ENCODE results near the gene GLI3. TPM values are rescaled to one million over a fixed set of nuclear protein-coding genes. Genes with fewer than 3 reads are reported as not detected.

Gene GLI3
- polyA plus RNA-seq, 2 of the 4 experiments (the other 2 are of a cell fraction) = 0.09 TPM; not detected in 1

GRCh38 chr7:42128703-42129102, 108.3 kb downstream of the GLI3 start:
- DNase-seq (ENCODE audit: low read depth in 1 of 2, low spot score in 1 of 2) (peak in 1 of 2 experiments; percentile 9), FAIRE-seq (no peak), ATAC-seq (no peak)
- Histone ChIP-seq H3K4me3 (no peak overlapping the region), H3K4me1 (no peaks in the 10 kb centered on the region), H3K27ac (no peak overlapping the region), H3K4me2 (no peak overlapping the region), H3K9me3 (peaks cover 6% of the 10 kb centered on the region; the same call in 1 of the 3 replicates)
- 48% methylated on average over 2 of the region's 2 CpGs for WGBS (ENCODE audit: missing lambda C conversion rate)
- CTCF ChIA-PET = interaction anchor here (1.2 to 1.3 kb wide), 2 partner anchors 10 to 186 kb away, joined by 3 to 4 read pairs; no protein-coding TSS in a partner anchor
- TF ChIP-seq RAD21 (conservative IDR thresholded peaks at IDR 0.05 in 1 of 2, IDR thresholded peaks at IDR 0.05 in 1 of 2) = peak in 1 of 2 experiments; percentile 17; a peak in 1 of 5 replicates
- TF ChIP-seq, protein P1, sequence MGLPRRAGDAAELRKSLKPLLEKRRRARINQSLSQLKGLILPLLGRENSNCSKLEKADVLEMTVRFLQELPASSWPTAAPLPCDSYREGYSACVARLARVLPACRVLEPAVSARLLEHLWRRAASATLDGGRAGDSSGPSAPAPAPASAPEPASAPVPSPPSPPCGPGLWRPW (IDR thresholded peaks at IDR 0.05) = no peak
- POLR2A ChIA-PET = no interaction called here

DNA sequence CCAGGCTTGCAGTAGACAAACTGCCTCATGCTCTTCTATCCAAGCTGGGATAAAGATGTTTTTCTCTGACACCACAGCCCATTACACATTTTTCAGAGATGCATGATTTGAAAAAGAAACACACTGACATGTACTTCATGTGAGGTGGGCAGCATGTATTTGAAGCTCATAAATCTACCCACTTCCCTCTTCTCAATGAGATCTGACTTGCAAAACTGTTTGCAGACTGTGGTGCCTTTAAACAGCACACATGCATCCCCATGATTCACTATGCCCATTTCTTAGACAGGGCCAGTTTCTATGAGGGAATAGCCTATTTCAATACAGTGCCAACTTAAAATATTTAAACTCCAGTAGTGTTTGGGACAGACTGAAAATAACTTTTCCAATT, 109.8 kb downstream of the GLI3 start:
- Histone ChIP-seq H3K4me2 (no peak overlapping the region), H3K27ac (no peak overlapping the region), H3K4me1 (no peaks in the 10 kb centered on the region), H3K9me3 (peaks cover 6% of the 10 kb centered on the region; the same call in 1 of the 3 replicates), H3K4me3 (no peak overlapping the region)
- POLR2A ChIA-PET = no interaction called here
- CTCF ChIA-PET = interaction anchor here (0.7 kb wide), 1 partner anchor 995 kb away, joined by 3 read pairs; no protein-coding TSS in a partner anchor
- TF ChIP-seq ATOH8 (CRISPR knock-in tag; IDR thresholded peaks at IDR 0.05; ENCODE audit: low read depth) = no peak
- FAIRE-seq (no peak), DNase-seq (ENCODE audit: low read depth in 1 of 2, low spot score in 1 of 2) (no peak), ATAC-seq (no peak)

DNA sequence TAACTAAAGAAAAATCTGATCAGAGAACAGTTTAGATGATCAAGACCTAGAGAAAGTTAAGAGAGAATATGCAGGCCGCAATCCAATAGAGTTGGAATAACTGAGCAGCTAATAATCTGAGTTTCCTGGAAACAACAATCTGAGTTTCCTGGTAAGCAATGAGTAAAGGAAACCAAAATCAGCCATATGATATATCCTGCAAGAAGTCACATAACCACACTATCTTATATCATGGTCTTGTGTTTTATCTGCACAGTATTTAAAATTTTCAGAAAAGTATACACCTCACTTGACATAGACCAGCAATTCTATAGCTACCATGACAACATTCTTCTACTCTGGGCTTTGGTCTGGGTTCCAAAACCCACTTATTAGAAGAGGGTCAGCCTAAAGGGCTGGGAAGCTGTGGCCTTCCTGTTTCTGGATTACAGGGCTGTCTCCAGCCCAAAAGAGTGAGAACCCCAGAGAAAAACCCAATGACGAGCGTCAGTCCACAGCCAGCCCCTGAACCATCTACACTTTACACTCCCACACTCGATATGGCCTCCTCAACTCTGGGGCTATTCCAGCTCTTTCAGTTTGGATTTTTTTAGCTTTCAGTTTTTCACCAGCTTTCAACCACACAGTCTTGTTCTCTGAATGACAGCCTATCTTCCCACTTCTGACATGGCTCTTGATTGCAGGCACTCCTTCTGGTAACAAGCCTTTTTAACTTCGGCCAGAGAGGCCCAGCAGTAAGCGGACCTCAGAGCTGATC, 110.4 kb downstream of the GLI3 start:
- Histone ChIP-seq H3K9me3 (peaks cover 6% of the 10 kb centered on the region; the same call in 1 of the 3 replicates), H3K4me2 (no peak overlapping the region), H3K4me1 (no peaks in the 10 kb centered on the region), H3K4me3 (no peak overlapping the region), H3K27ac (no peak overlapping the region)
- FAIRE-seq (no peak), ATAC-seq (no peak), DNase-seq (ENCODE audit: low read depth in 1 of 2, low spot score in 1 of 2) (no peak)
- ChIA-PET CTCF (no interaction called here), POLR2A (no interaction called here)
- TF ChIP-seq, protein P2, sequence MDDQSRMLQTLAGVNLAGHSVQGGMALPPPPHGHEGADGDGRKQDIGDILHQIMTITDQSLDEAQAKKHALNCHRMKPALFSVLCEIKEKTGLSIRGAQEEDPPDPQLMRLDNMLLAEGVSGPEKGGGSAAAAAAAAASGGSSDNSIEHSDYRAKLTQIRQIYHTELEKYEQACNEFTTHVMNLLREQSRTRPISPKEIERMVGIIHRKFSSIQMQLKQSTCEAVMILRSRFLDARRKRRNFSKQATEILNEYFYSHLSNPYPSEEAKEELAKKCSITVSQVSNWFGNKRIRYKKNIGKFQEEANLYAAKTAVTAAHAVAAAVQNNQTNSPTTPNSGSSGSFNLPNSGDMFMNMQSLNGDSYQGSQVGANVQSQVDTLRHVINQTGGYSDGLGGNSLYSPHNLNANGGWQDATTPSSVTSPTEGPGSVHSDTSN (IDR thresholded peaks at IDR 0.05) = no peak
- TF ChIP-seq, protein P3, sequence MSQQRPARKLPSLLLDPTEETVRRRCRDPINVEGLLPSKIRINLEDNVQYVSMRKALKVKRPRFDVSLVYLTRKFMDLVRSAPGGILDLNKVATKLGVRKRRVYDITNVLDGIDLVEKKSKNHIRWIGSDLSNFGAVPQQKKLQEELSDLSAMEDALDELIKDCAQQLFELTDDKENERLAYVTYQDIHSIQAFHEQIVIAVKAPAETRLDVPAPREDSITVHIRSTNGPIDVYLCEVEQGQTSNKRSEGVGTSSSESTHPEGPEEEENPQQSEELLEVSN (IDR thresholded peaks at IDR 0.05; ENCODE audit: borderline replicate concordance, low read depth) = no peak
- TF ChIP-seq, protein P4, sequence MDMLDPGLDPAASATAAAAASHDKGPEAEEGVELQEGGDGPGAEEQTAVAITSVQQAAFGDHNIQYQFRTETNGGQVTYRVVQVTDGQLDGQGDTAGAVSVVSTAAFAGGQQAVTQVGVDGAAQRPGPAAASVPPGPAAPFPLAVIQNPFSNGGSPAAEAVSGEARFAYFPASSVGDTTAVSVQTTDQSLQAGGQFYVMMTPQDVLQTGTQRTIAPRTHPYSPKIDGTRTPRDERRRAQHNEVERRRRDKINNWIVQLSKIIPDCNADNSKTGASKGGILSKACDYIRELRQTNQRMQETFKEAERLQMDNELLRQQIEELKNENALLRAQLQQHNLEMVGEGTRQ (IDR thresholded peaks at IDR 0.05) = no peak
- no peak for TF ChIP-seq JUNB (IDR thresholded peaks at IDR 0.05)
- TF ChIP-seq MYC (IDR thresholded peaks at IDR 0.05; ENCODE audit: borderline replicate concordance, low read length) = no peak
- TF ChIP-seq CEBPB (IDR thresholded peaks at IDR 0.05) = no peak
- no peak for TF ChIP-seq RARB (CRISPR knock-in tag; IDR thresholded peaks at IDR 0.05)
- no peak for TF ChIP-seq HOXA7 (CRISPR knock-in tag; IDR thresholded peaks at IDR 0.05)
- no peak for TF ChIP-seq NPAS2 (CRISPR knock-in tag; IDR thresholded peaks at IDR 0.05; ENCODE audit: borderline replicate concordance)
- no peak for TF ChIP-seq KDM5A (IDR thresholded peaks at IDR 0.05)
- no peak for TF ChIP-seq RAD21 (conservative IDR thresholded peaks at IDR 0.05 in 1 of 2, IDR thresholded peaks at IDR 0.05 in 1 of 2)
- TF ChIP-seq EHF (CRISPR knock-in tag; IDR thresholded peaks at IDR 0.05) = no peak
- TF ChIP-seq HOXB5 (CRISPR knock-in tag; IDR thresholded peaks at IDR 0.05) = no peak
- TF ChIP-seq MAZ (IDR thresholded peaks at IDR 0.05; ENCODE audit: borderline replicate concordance, low read depth, low read length) = no peak
- 42% methylated on average over 6 of the region's 6 CpGs for WGBS (ENCODE audit: missing lambda C conversion rate)
